ENCODE data around the gene SNX11.

DNA sequence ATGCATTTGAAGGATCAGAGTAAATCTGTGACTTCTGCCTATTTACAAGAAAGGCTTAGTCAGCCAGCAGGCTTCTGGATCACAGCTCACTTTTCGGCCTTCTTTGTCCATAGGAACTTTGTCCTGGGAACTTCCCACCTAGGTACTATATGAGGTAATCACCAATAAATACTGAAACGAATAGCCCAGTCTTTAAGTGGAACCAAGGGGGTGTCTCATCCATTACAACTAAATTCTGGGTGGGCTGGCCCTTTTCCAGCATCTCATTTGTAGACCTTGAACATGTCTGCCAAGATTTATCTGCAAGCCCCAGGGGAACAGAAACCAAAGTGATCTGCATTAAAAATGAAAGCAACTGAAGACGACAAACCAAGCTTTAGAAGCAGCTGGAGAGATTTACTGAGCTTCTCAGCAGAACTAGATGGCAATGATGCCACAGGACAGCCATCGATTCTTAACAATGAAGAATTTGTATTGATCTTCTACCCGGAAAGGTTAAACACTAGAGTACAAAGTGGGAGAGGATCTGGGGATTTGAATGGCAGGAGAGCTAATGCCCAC is 55.5 kb downstream of the SNX11 start:
- peak; percentile 26; the same call in 1 of the 2 replicates for TF ChIP-seq ZBTB20 (tag by site-specific recombination; IDR thresholded peaks at IDR 0.05)
- TF ChIP-seq, protein P1, sequence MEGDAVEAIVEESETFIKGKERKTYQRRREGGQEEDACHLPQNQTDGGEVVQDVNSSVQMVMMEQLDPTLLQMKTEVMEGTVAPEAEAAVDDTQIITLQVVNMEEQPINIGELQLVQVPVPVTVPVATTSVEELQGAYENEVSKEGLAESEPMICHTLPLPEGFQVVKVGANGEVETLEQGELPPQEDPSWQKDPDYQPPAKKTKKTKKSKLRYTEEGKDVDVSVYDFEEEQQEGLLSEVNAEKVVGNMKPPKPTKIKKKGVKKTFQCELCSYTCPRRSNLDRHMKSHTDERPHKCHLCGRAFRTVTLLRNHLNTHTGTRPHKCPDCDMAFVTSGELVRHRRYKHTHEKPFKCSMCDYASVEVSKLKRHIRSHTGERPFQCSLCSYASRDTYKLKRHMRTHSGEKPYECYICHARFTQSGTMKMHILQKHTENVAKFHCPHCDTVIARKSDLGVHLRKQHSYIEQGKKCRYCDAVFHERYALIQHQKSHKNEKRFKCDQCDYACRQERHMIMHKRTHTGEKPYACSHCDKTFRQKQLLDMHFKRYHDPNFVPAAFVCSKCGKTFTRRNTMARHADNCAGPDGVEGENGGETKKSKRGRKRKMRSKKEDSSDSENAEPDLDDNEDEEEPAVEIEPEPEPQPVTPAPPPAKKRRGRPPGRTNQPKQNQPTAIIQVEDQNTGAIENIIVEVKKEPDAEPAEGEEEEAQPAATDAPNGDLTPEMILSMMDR (tag by site-specific recombination; IDR thresholded peaks at IDR 0.05) = no peak
- TF ChIP-seq, protein P2, sequence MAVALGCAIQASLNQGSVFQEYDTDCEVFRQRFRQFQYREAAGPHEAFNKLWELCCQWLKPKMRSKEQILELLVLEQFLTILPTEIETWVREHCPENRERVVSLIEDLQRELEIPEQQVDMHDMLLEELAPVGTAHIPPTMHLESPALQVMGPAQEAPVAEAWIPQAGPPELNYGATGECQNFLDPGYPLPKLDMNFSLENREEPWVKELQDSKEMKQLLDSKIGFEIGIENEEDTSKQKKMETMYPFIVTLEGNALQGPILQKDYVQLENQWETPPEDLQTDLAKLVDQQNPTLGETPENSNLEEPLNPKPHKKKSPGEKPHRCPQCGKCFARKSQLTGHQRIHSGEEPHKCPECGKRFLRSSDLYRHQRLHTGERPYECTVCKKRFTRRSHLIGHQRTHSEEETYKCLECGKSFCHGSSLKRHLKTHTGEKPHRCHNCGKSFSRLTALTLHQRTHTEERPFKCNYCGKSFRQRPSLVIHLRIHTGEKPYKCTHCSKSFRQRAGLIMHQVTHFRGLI (tag by site-specific recombination; IDR thresholded peaks at IDR 0.05) = no peak; the same call in 1 of the 2 replicates
- TF ChIP-seq REPIN1 (tag by site-specific recombination; IDR thresholded peaks at IDR 0.05; ENCODE audit: low read depth) = no peak
- no peak for TF ChIP-seq BCL11A (tag by site-specific recombination; IDR thresholded peaks at IDR 0.05; ENCODE audit: low read depth)
- TF ChIP-seq, protein P3, sequence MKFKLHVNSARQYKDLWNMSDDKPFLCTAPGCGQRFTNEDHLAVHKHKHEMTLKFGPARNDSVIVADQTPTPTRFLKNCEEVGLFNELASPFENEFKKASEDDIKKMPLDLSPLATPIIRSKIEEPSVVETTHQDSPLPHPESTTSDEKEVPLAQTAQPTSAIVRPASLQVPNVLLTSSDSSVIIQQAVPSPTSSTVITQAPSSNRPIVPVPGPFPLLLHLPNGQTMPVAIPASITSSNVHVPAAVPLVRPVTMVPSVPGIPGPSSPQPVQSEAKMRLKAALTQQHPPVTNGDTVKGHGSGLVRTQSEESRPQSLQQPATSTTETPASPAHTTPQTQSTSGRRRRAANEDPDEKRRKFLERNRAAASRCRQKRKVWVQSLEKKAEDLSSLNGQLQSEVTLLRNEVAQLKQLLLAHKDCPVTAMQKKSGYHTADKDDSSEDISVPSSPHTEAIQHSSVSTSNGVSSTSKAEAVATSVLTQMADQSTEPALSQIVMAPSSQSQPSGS (tag by site-specific recombination; IDR thresholded peaks at IDR 0.05; ENCODE audit: low read depth) = peak; percentile 86
- TF ChIP-seq, protein P4, sequence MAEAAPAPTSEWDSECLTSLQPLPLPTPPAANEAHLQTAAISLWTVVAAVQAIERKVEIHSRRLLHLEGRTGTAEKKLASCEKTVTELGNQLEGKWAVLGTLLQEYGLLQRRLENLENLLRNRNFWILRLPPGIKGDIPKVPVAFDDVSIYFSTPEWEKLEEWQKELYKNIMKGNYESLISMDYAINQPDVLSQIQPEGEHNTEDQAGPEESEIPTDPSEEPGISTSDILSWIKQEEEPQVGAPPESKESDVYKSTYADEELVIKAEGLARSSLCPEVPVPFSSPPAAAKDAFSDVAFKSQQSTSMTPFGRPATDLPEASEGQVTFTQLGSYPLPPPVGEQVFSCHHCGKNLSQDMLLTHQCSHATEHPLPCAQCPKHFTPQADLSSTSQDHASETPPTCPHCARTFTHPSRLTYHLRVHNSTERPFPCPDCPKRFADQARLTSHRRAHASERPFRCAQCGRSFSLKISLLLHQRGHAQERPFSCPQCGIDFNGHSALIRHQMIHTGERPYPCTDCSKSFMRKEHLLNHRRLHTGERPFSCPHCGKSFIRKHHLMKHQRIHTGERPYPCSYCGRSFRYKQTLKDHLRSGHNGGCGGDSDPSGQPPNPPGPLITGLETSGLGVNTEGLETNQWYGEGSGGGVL (tag by site-specific recombination; IDR thresholded peaks at IDR 0.05) = no peak
- no peak for TF ChIP-seq ZNF157 (tag by site-specific recombination; IDR thresholded peaks at IDR 0.05)
